Measurements from ENCODE around the gene MAP3K2. TPM values are rescaled to one million over a fixed set of nuclear protein-coding genes. Genes with fewer than 3 reads are reported as not detected.

Gene MAP3K2
- total RNA-seq, 1 experiment from 2014 or later = 38.7 TPM

DNA sequence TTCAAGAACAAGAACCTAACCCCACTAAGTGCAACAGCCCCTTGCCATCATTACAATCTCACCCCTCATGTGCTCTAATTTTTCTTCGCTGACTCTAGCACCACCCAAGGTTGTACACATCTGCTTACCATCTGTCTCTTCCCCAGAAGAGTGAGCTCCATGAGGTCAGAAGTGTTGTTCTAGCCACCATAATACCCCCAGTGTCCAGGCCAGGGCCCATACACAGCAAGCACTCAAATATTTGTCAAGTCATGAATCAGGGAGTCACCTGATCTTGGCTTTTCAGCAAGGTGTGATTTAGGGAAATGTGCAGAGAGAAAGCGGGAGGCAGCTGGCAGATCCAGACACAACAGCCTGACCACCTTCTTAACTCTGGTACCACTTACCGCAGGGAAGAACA is 99.5 kb downstream of the MAP3K2 start:
- intact Hi-C loops (cut with micrococcal nuclease; ENCODE audit: unreplicated experiment) = no loop called here
- DNase-seq = no peak
- TF ChIP-seq, protein P1, sequence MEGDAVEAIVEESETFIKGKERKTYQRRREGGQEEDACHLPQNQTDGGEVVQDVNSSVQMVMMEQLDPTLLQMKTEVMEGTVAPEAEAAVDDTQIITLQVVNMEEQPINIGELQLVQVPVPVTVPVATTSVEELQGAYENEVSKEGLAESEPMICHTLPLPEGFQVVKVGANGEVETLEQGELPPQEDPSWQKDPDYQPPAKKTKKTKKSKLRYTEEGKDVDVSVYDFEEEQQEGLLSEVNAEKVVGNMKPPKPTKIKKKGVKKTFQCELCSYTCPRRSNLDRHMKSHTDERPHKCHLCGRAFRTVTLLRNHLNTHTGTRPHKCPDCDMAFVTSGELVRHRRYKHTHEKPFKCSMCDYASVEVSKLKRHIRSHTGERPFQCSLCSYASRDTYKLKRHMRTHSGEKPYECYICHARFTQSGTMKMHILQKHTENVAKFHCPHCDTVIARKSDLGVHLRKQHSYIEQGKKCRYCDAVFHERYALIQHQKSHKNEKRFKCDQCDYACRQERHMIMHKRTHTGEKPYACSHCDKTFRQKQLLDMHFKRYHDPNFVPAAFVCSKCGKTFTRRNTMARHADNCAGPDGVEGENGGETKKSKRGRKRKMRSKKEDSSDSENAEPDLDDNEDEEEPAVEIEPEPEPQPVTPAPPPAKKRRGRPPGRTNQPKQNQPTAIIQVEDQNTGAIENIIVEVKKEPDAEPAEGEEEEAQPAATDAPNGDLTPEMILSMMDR (IDR thresholded peaks at IDR 0.05; ENCODE audit: insufficient read depth in 1 of 2, low read depth in 1 of 2, low read length in 1 of 2, severe bottlenecking in 1 of 2, unreplicated experiment in 1 of 2) = no peak
- Mint-ChIP-seq H3K4me3 (ENCODE audit: unreplicated experiment) (no peak overlapping the region), H3K4me1 (ENCODE audit: low read depth, unreplicated experiment) (peaks cover 8% of the 10 kb centered on the region), H3K36me3 (ENCODE audit: insufficient read depth, unreplicated experiment) (peaks cover 95% of the 10 kb centered on the region), H3K27ac (ENCODE audit: unreplicated experiment) (no peak overlapping the region), H3K9me3 (ENCODE audit: unreplicated experiment) (peaks cover 12% of the 10 kb centered on the region), H3K27me3 (ENCODE audit: insufficient read depth, unreplicated experiment) (no peaks in the 10 kb centered on the region)
- peaks cover 11% of the 10 kb centered on the region for H3K36me3 ChIP-seq (ENCODE audit: control insufficient read depth, insufficient read depth, low read length)
- BruUV-seq (replicated peaks) = no TSS peak
- H3K27me3 ChIP-seq (replicated peaks; ENCODE audit: control insufficient read depth, insufficient read depth, low read length) = no peaks in the 10 kb centered on the region
- peaks cover 8% of the 10 kb centered on the region for H3K4me1 ChIP-seq
- no peaks in the 10 kb centered on the region for H3K9me3 ChIP-seq
- no peak overlapping the region for H3K4me3 ChIP-seq (ENCODE audit: low read depth, low read length)
- CTCF ChIA-PET = no interaction called here
- POLR2A ChIA-PET = no interaction called here

GRCh38 chr2:127283275-127283674 is 104.5 kb downstream of the MAP3K2 start:
- H3K36me3 Mint-ChIP-seq (ENCODE audit: insufficient read depth, unreplicated experiment) = peaks cover 77% of the 10 kb centered on the region
- DNase-seq = no peak
- no peak overlapping the region for H3K27ac Mint-ChIP-seq (ENCODE audit: unreplicated experiment)
- H3K4me3 Mint-ChIP-seq (ENCODE audit: unreplicated experiment) = no peak overlapping the region
- TF ChIP-seq, protein P1 (IDR thresholded peaks at IDR 0.05; ENCODE audit: insufficient read depth in 1 of 2, low read depth in 1 of 2, low read length in 1 of 2, severe bottlenecking in 1 of 2, unreplicated experiment in 1 of 2) = no peak
- POLR2A ChIA-PET = no interaction called here
- no peaks in the 10 kb centered on the region for H3K27me3 ChIP-seq (replicated peaks; ENCODE audit: control insufficient read depth, insufficient read depth, low read length)
- H3K36me3 ChIP-seq (ENCODE audit: control insufficient read depth, insufficient read depth, low read length) = peaks cover 17% of the 10 kb centered on the region
- H3K4me1 Mint-ChIP-seq (ENCODE audit: low read depth, unreplicated experiment) = no peaks in the 10 kb centered on the region
- H3K4me1 ChIP-seq = no peaks in the 10 kb centered on the region
- no TSS peak for BruUV-seq (replicated peaks)
- no peaks in the 10 kb centered on the region for H3K27me3 Mint-ChIP-seq (ENCODE audit: insufficient read depth, unreplicated experiment)
- H3K4me3 ChIP-seq (ENCODE audit: low read depth, low read length) = no peak overlapping the region
- intact Hi-C loops (cut with micrococcal nuclease; ENCODE audit: unreplicated experiment) = no loop called here
- H3K9me3 ChIP-seq = no peaks in the 10 kb centered on the region
- peaks cover 12% of the 10 kb centered on the region for H3K9me3 Mint-ChIP-seq (ENCODE audit: unreplicated experiment)
- CTCF ChIA-PET = no interaction called here

- Mint-ChIP-seq H3K4me3 (ENCODE audit: unreplicated experiment) (no peak overlapping the region), H3K27me3 (ENCODE audit: insufficient read depth, unreplicated experiment) (no peaks in the 10 kb centered on the region), H3K9me3 (ENCODE audit: unreplicated experiment) (peaks cover 12% of the 10 kb centered on the region), H3K27ac (ENCODE audit: unreplicated experiment) (no peak overlapping the region), H3K36me3 (ENCODE audit: insufficient read depth, unreplicated experiment) (peaks cover 77% of the 10 kb centered on the region), H3K4me1 (ENCODE audit: low read depth, unreplicated experiment) (no peaks in the 10 kb centered on the region)
- TF ChIP-seq, protein P1 (IDR thresholded peaks at IDR 0.05; ENCODE audit: insufficient read depth in 1 of 2, low read depth in 1 of 2, low read length in 1 of 2, severe bottlenecking in 1 of 2, unreplicated experiment in 1 of 2) = no peak
- H3K27me3 ChIP-seq (replicated peaks; ENCODE audit: control insufficient read depth, insufficient read depth, low read length) = no peaks in the 10 kb centered on the region
- BruUV-seq (replicated peaks) = no TSS peak
- intact Hi-C loops (cut with micrococcal nuclease; ENCODE audit: unreplicated experiment) = no loop called here
- H3K36me3 ChIP-seq (ENCODE audit: control insufficient read depth, insufficient read depth, low read length) = peaks cover 14% of the 10 kb centered on the region
- no peak overlapping the region for H3K4me3 ChIP-seq (ENCODE audit: low read depth, low read length)
- ChIA-PET CTCF (no interaction called here), POLR2A (no interaction called here)
- no peaks in the 10 kb centered on the region for H3K4me1 ChIP-seq
- H3K9me3 ChIP-seq = no peaks in the 10 kb centered on the region
- DNase-seq = no peak
Measured at GRCh38 chr2:127280693-127281092, 107.1 kb downstream of the MAP3K2 start.

Measured in Caco-2 (cell line).